ENCODE results near the gene AMPH. TPM values are rescaled to one million over a fixed set of nuclear protein-coding genes. Genes with fewer than 3 reads are reported as not detected.
A peak's percentile ranks its signal among the peaks of the same experiment; 100 is the strongest.

The AMPH gene
- total RNA-seq, 6 donors from 2014 or later: 0.61 to 25.1 (median 2.5) TPM

GRCh38 chr7:38461887-38462286 is 169.3 kb downstream of the AMPH start:
- WGBS, 2 donors: 87 to 90% methylated on average over 7 of the region's 7 CpGs
- DNase-seq (no peak), ATAC-seq (ENCODE audit: low FRiP score in 2 of 2) (no peak)
- no peak overlapping the region for H3K4me3 ChIP-seq
- no peaks in the 10 kb centered on the region for H3K27me3 ChIP-seq
- no peaks in the 10 kb centered on the region for H3K9me3 ChIP-seq
- H3K27ac ChIP-seq: no peak overlapping the region
- no peaks in the 10 kb centered on the region for H3K36me3 ChIP-seq
- no peak for TF ChIP-seq CTCF (IDR thresholded peaks at IDR 0.05)
- no peak for TF ChIP-seq EP300 (IDR thresholded peaks at IDR 0.05)
- H3K4me1 ChIP-seq: no peaks in the 10 kb centered on the region

GRCh38 chr7:38453826-38454225 is 177.3 kb downstream of the AMPH start:
- no peak overlapping the region for H3K27ac ChIP-seq
- no peaks in the 10 kb centered on the region for H3K36me3 ChIP-seq
- H3K4me1 ChIP-seq: no peaks in the 10 kb centered on the region
- TF ChIP-seq POLR2AphosphoS5 (IDR thresholded peaks at IDR 0.05): no peak
- no peak for TF ChIP-seq EP300 (IDR thresholded peaks at IDR 0.05)
- ATAC-seq (ENCODE audit: low FRiP score in 2 of 2): no peak
- H3K9me3 ChIP-seq: no peaks in the 10 kb centered on the region
- H3K27me3 ChIP-seq: no peaks in the 10 kb centered on the region
- DNase-seq: no peak
- 91 to 93% methylated on average over 5 of the region's 5 CpGs for WGBS, 2 donors
- no peak overlapping the region for H3K4me3 ChIP-seq

GRCh38 chr7:38453168-38453567 is 178.0 kb downstream of the AMPH start:
- Histone ChIP-seq H3K27me3 (no peaks in the 10 kb centered on the region), H3K27ac (no peak overlapping the region), H3K36me3 (no peaks in the 10 kb centered on the region), H3K4me1 (no peaks in the 10 kb centered on the region), H3K9me3 (no peaks in the 10 kb centered on the region), H3K4me3 (no peak overlapping the region)
- TF ChIP-seq POLR2AphosphoS5 (IDR thresholded peaks at IDR 0.05) (no peak), EP300 (IDR thresholded peaks at IDR 0.05) (no peak), CTCF (IDR thresholded peaks at IDR 0.05) (no peak)
- DNase-seq: no peak
- WGBS, 2 donors: 41 to 52% methylated on average over 3 of the region's 3 CpGs
- no peak for ATAC-seq (ENCODE audit: low FRiP score in 2 of 2)

DNA sequence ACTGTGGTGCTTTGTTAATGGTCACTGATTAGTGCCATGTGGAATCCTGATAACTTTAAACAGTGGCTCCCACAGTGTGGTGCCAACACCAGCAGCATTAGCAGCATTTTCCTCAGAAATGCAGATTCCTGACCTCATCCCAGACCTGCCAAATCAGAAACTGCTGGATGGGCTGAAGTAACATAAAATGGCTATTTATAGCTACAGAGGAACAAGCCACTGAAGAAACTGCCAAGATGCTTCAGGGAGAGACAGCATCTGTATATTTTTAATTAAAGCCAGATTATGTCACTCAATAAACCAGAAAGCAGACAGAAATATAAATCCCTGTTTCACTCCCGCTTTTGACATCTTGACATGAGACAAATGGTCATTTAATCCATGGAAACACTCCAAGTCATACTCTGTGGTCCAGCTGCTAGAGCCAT is 178.5 kb downstream of the AMPH start:
- no peaks in the 10 kb centered on the region for H3K4me1 ChIP-seq
- WGBS, 2 donors: 74 to 89% methylated on average over 1 of the region's 1 CpG
- DNase-seq (no peak), ATAC-seq (ENCODE audit: low FRiP score in 2 of 2) (peak in 1 of 2 donors; percentile 8)
- H3K36me3 ChIP-seq: no peaks in the 10 kb centered on the region
- no peak overlapping the region for H3K27ac ChIP-seq
- TF ChIP-seq EP300 (IDR thresholded peaks at IDR 0.05) (no peak), CTCF (IDR thresholded peaks at IDR 0.05) (no peak), POLR2A (IDR thresholded peaks at IDR 0.05) (no peak), POLR2AphosphoS5 (IDR thresholded peaks at IDR 0.05) (no peak)
- no peaks in the 10 kb centered on the region for H3K9me3 ChIP-seq
- no peaks in the 10 kb centered on the region for H3K27me3 ChIP-seq
- H3K4me3 ChIP-seq: no peak overlapping the region

- H3K36me3 ChIP-seq: no peaks in the 10 kb centered on the region
- no peaks in the 10 kb centered on the region for H3K27me3 ChIP-seq
- H3K4me3 ChIP-seq: no peak overlapping the region
- TF ChIP-seq POLR2AphosphoS5 (IDR thresholded peaks at IDR 0.05): no peak
- no peak for TF ChIP-seq CTCF (IDR thresholded peaks at IDR 0.05)
- TF ChIP-seq POLR2A (IDR thresholded peaks at IDR 0.05): no peak
- no peak for TF ChIP-seq EP300 (IDR thresholded peaks at IDR 0.05)
- DNase-seq (no peak), ATAC-seq (ENCODE audit: low FRiP score in 2 of 2) (peak in 1 of 2 donors; percentile 56)
- H3K9me3 ChIP-seq: no peaks in the 10 kb centered on the region
- no peak overlapping the region for H3K27ac ChIP-seq
- H3K4me1 ChIP-seq: no peaks in the 10 kb centered on the region
- WGBS, 2 donors: 8% methylated on average over 2 of the region's 2 CpGs
Measured at GRCh38 chr7:38451840-38452239, 179.3 kb downstream of the AMPH start.

All from upper lobe of left lung (tissue), 6 donors.